GM19043 (cell line): ENCODE measurements around the gene SOX10.

Source experiments
- ATAC-seq: cut with Tn5 transposase; IDR thresholded peaks from one replicate; pipeline ENCODE4 v1.9.1; 2021; ENCODE audit warnings: low read depth; ENCODE audit not compliant: unreplicated experiment

Gene SOX10

DNA sequence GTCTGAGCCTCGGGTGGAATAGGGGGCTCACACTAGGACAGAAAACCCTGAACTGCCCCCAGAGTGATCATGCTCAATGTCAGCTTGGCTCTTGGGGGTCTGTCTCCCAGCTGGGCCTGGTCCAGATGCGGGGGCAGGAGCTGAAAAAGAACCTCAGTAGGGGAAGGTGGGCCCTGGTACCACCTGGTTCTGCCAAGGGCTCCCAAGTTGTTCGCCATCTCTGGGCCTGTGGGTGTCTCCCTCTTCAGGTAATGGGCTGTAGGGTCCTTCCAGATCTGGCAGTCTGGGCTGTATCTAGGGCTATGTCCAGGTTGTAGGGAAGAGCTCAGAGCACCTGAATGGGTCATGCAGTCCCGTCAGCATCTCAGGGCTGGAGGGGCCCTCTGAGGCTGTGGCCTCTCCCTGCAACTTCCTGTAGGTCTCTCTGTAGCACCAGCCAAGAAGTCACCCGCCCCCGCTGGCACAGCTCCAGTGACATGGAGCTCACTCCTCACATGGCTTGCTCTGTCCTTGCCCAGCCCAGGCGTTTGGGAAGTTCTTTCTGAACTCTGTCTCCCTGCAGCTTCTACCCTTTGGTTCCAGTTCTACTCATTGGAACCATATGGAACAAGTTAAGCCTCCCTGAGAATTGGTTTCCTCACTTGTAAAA is 33.0 kb upstream of the SOX10 start:
- ATAC-seq = no peak

- ATAC-seq = no peak
These were observed 32.1 kb upstream of the SOX10 start for GRCh38 chr22:38016182-38017151.

- no peak for ATAC-seq
These were observed 29.7 kb upstream of the SOX10 start for GRCh38 chr22:38014083-38014482.

- no peak for ATAC-seq
These were observed 28.3 kb upstream of the SOX10 start for GRCh38 chr22:38012604-38013072.

- ATAC-seq = no peak
These were observed 24.8 kb upstream of the SOX10 start for GRCh38 chr22:38009000-38009806.

- ATAC-seq = no peak
These were observed 23.1 kb upstream of the SOX10 start for GRCh38 chr22:38007330-38007902.

DNA sequence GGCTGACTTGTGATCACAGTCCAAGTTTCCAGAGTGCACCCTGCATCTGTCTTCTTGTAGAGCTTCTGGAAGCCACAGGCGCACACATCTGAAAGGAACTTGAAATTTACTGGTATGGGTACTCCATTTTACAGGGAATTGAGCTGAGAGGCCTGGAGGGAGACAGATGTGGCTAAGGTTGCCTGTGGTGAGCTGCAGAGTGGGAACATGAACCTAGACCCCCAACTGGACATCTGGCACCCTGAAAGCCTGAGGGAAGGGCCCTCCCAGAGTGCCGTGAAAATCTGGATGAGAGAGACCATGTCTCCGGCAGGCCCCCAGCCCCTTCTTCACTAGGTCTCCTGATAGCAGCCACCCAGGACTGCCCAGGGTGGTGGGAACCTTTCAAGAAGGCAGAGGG is 22.6 kb upstream of the SOX10 start:
- no peak for ATAC-seq

- no peak for ATAC-seq
These were observed 21.6 kb upstream of the SOX10 start for GRCh38 chr22:38005943-38006342.

- ATAC-seq = no peak
These were observed 15.4 kb upstream of the SOX10 start for GRCh38 chr22:37999640-38000272.

- ATAC-seq = no peak
These were observed 14.9 kb upstream of the SOX10 start for GRCh38 chr22:37999236-37999635.

DNA sequence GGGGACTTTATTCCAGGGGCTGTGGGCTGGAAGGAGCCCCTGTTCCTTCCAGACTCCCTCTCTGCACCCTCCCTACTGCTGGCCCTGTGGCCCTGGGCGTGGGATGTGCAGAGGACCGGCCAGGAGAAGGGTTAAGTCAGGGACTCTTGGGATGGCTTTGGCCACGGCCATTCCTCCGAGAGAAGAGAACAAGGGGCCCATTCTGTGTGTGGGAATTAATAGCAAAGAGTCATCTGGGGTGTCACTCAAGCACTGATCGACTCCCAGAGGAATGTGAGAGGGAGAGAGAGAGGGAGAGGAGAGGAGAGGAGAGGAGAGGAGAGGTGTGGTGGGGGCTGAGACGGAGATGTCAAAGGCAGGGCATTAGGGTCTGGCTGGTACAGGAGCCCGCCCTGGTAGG is 14.2 kb upstream of the SOX10 start:
- no peak for ATAC-seq

DNA sequence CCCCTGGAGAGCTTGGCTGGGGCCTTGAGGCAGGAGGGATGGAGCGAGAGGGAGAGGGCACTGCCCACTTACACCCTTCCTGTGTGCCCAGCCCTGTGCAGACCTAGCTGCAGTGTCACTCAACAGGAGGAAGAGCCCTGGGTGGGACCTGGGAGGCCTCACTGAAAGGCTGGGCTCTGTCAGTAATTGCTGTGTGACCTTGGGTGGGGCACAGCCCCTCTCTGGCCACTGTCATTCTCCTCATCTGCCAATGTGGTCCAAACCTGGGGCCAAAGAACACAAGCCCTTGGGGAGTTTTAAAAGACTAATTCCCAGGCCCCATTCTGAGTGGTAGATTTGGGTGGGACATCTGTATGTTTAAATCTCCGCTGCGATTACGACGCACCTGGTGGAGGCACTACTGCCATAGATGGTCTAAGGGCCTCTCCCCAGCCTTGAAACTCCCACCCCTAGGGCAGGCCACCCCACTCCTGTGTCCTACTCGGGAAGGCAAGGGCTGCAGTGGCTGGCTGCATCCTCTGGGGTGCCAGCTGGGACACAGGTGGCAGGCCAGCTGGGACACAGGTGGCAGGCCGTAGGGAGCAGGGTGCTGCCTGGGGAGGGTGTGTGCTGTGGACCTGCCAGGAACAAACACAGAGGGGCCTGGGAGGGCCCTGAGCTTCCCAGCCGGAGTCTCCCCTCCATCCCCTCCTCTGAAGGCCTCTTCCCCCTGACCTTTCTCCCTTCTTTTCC is 12.3 kb upstream of the SOX10 start:
- no peak for ATAC-seq

DNA sequence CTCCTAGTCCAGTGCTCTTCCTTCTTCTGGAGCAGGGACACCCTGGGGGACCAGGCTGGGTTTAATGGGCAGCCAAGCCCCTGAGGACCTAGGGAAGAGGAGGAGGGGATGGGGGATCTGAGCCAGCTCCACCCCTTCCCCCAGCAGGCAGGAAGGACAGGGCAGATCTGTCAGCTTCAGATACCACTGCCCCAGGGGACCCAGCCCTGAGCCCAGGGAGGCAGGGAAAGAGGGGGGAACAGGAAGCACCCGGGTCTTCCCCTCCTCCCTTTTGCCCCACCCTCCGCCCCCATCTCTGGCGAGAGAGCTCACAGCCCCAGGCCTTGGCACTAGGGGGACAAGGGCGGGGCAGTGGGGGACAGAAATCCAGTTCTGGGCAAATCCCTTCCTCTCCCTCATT is 11.7 kb upstream of the SOX10 start:
- ATAC-seq = no peak

DNA sequence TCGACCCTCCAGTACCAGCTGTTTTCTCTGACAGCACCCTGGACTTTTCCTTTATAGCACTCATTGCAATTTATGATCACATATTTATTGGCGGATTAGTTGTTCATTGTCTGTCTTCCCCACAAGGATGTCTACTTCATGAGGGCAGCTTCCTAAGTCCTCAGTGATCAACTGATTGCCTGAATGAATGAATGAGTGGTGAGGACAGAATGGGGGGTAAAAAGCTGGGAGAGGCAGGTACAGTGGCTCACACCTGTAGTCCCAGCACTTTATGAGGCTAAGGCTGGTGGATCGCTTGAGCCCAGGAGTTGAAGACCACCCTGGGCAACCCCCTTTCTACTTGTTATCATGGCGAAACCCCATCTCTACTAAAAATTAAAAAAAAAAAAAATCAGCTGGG is 11.1 kb upstream of the SOX10 start:
- no peak for ATAC-seq

DNA sequence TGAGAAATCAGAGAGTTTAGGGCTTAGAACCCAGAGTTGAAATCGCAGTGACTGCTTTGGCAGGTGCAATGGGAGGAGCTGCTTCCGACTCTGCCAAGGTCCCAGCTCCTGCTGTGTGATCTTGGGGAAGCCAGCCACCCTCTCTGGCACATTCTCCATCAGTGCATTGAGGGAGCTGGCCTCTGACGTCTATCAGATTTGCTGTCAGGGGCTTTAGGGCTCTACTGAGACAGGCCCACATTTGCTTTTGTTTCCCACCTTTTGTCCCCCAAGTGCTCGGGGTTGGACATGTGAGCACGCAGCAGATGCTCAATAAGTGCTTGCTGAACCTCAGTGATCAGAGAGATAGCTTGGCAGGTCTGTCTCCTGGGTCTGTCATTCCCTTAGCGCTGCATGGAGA is 10.6 kb upstream of the SOX10 start:
- ATAC-seq = no peak

GRCh38 chr22:37994049-37994448 is 9.7 kb upstream of the SOX10 start:
- no peak for ATAC-seq

DNA sequence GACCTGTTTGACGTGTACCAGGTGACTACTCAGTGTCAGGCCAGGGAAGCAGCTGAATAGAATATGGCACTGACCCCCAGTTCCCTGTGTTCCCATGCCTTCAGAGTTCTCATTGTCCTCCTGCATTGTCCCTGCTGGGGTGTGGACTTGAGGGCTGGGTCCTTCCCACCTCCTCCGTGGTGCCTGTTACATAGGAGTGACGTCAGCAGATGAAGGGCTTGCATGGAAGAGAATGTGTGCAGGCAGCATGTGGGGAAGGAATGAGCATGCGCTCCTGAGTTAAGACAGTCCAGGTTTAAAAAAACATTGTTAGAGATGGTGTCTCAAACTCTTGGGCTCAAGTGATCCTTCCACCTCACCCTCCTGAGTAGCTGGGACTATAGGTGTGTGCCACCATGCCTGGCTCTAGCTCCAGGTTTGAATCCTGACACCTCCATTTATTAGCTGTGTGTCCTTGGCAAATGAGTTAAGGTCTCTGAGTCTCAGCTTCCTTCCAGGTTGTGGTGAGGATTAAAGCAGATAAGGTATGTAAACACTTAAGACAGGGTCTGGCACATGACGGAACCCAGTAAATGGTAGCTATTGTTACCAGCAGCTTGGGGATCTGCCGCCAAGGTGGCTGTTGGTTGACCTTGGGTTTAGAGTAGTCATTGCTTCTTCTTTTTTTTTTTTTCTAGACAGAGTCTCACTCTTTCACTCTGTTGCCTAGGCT is 7.5 kb upstream of the SOX10 start:
- no peak for ATAC-seq

DNA sequence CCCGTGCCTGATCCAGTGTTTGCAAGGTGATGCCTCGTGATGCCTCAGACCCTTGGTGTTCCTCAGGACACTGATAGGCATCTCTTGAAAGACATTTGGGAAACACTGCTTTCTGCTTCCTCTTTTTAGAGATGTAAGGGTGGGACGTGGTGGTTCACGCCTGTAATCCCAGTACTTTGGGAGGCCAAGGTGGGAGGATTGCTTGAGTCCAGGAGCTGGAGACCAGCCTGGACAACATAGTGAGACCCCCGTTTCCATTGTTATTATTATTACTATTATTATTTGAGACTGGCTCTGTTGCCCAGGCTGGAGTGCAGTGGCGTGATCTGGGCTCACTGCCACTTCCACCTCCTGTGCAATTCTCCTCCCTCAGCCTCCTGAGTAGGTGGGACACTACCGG is 6.5 kb upstream of the SOX10 start:
- ATAC-seq = no peak

- ATAC-seq = no peak
These were observed 5.9 kb upstream of the SOX10 start for GRCh38 chr22:37990301-37990700.
